Tibial nerve (tissue), 4 donors: ENCODE data around the gene DAPK2. TPM values are rescaled to one million over a fixed set of nuclear protein-coding genes. Genes with fewer than 3 reads are reported as not detected.

ENCODE experiments used
- DNase-seq, 2 donors: peaks; one replicate each; pipeline ENCODE4 v3.0.0-alpha.2; 2019; ENCODE audit warnings: low spot score in 2 of 2
- H3K27ac ChIP-seq, 4 donors: fragments of 200-600 bp; sonication (generic) in 3 of 4; one replicate each; pipeline ENCODE4 v1.5.1; 2017 to 2019; ENCODE audit warnings: mild to moderate bottlenecking in 1 of 4
- H3K27me3 ChIP-seq, 2 donors: fragments of 200-600 bp; sonication (generic) in 1 of 2; one replicate each; pipeline versions ENCODE4 v1.5.1 to v1.6.0; 2017 to 2019
- H3K36me3 ChIP-seq, 3 donors: fragments of 200-600 bp; sonication (generic); one replicate each; pipeline ENCODE4 v1.5.1; 2018 to 2019
- H3K4me1 ChIP-seq, 4 donors: fragments of 200-600 bp; sonication (generic) in 3 of 4; one replicate each; pipeline ENCODE4 v1.5.1; 2017 to 2019
- H3K4me3 ChIP-seq, 4 donors: fragments of 200-600 bp; sonication (generic) in 3 of 4; one replicate each; pipeline ENCODE4 v1.5.1; 2017 to 2019; ENCODE audit warnings: mild to moderate bottlenecking in 1 of 4, moderate library complexity in 1 of 4
- H3K9me3 ChIP-seq, 4 donors: fragments of 200-600 bp; sonication (generic) in 3 of 4; one replicate each; pipeline ENCODE4 v1.5.1; 2017 to 2019
- EP300 ChIP-seq, 2 donors: sonication (generic); formaldehyde crosslinking; IDR thresholded peaks; one replicate each; pipeline ENCODE4 v1.6.1; 2017; ENCODE audit warnings: antibody characterized with exemption in 2 of 2, mild to moderate bottlenecking in 1 of 2
- POLR2A ChIP-seq, 2 donors: fragments of 450-650 bp; IDR thresholded peaks; one replicate each; pipeline ENCODE4 v1.6.1; 2017; ENCODE audit warnings: antibody characterized with exemption in 2 of 2, mild to moderate bottlenecking in 2 of 2, moderate library complexity in 2 of 2
- WGBS, 2 donors: methylation state at CpG; one replicate each; pipeline ENCODE4 v1.1.5; 2018; 5-methylcytosine and 5-hydroxymethylcytosine counted together
- total RNA-seq, 4 donors: library from RNA; depleted of rRNA; stranded (reverse); fragments of >200 nt; gene quantifications; one replicate each; pipeline ENCODE4 v1.1.0, GENCODE V29; 2016
- TF ChIP-seq, protein P1 (sequence below), 5 experiments: fragments of 200-600 bp in 3 of 5; fragments of 450-650 bp in 2 of 5; sonication (generic) in 3 of 5; IDR thresholded peaks; one replicate each; pipeline ENCODE4 v1.5.1; 2016 to 2019; ENCODE audit warnings: antibody characterized with exemption in 5 of 5, mild to moderate bottlenecking in 3 of 5, moderate library complexity in 2 of 5

DAPK2 gene
- total RNA-seq, 4 donors from 2014 or later: 28.9 to 75.9 (median 56.7) TPM

DNA sequence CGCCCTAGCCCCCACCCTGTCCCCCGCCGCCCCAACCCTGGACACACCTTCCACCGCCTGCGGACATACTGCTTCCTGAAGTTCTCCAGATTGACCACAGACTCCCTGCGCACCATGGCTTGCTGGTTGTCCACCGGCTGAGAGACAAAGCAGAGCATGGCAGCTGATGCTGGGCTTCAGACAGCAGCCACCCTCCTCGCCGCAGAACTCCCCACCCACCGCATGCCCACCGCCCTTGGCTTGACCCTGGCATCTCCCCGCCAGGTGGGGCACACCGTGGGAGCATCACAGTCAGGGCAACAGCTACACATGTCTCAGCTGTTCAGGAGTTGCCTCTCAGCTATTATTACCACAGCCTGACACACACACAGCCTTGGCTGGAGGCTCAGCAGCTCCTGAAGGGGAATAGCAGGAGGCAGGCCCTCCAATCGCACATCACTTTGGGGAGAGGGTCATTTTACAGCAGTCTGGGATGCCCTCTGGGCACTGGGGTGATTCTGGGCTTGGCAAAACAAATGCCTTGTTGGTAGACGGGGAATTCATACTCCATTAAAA lies 134.1 kb downstream of the DAPK2 start:
- DNase-seq: no peak
- Histone ChIP-seq H3K4me3 (no peak overlapping the region), H3K27ac (no peak overlapping the region), H3K9me3 (no peaks in the 10 kb centered on the region), H3K36me3 (no peaks in the 10 kb centered on the region), H3K27me3 (no peaks in the 10 kb centered on the region), H3K4me1 (peaks cover 0 to 46% (median 12%) of the 10 kb centered on the region in 4 donors)
- 79 to 84% methylated on average over 12 to 15 of the region's 15 CpGs for WGBS, 2 donors
- TF ChIP-seq, protein P1, sequence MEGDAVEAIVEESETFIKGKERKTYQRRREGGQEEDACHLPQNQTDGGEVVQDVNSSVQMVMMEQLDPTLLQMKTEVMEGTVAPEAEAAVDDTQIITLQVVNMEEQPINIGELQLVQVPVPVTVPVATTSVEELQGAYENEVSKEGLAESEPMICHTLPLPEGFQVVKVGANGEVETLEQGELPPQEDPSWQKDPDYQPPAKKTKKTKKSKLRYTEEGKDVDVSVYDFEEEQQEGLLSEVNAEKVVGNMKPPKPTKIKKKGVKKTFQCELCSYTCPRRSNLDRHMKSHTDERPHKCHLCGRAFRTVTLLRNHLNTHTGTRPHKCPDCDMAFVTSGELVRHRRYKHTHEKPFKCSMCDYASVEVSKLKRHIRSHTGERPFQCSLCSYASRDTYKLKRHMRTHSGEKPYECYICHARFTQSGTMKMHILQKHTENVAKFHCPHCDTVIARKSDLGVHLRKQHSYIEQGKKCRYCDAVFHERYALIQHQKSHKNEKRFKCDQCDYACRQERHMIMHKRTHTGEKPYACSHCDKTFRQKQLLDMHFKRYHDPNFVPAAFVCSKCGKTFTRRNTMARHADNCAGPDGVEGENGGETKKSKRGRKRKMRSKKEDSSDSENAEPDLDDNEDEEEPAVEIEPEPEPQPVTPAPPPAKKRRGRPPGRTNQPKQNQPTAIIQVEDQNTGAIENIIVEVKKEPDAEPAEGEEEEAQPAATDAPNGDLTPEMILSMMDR (IDR thresholded peaks at IDR 0.05): no peak
- no peak for TF ChIP-seq EP300 (IDR thresholded peaks at IDR 0.05)
- TF ChIP-seq POLR2A (IDR thresholded peaks at IDR 0.05): no peak

DNA sequence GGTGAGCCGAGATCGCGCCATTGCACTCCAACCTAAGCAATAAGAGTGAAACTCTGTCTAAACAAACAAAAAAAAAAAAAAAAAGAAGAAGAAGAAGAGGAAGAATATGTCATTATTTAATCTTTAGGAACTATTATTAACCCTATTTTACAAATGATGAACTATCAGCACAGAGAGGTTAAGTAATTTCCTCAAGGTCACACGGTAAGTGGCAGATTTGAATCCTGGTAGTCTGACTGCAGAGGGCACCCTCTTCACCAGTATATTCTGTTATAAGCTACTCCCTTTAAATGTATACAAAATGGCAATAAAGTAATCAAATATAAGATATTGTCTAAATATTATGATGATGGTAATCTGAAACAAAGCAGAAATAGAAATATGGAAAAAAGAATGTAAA lies 135.1 kb downstream of the DAPK2 start:
- H3K27me3 ChIP-seq: no peaks in the 10 kb centered on the region
- H3K36me3 ChIP-seq: no peaks in the 10 kb centered on the region
- no peak for TF ChIP-seq EP300 (IDR thresholded peaks at IDR 0.05)
- TF ChIP-seq POLR2A (IDR thresholded peaks at IDR 0.05): no peak
- peaks cover 0 to 36% (median 16%) of the 10 kb centered on the region in 4 donors for H3K4me1 ChIP-seq
- no peak overlapping the region for H3K4me3 ChIP-seq
- H3K9me3 ChIP-seq: no peaks in the 10 kb centered on the region
- WGBS, 2 donors: 76 to 82% methylated on average over 4 of the region's 4 CpGs
- no peak overlapping the region for H3K27ac ChIP-seq
- DNase-seq: no peak

DNA sequence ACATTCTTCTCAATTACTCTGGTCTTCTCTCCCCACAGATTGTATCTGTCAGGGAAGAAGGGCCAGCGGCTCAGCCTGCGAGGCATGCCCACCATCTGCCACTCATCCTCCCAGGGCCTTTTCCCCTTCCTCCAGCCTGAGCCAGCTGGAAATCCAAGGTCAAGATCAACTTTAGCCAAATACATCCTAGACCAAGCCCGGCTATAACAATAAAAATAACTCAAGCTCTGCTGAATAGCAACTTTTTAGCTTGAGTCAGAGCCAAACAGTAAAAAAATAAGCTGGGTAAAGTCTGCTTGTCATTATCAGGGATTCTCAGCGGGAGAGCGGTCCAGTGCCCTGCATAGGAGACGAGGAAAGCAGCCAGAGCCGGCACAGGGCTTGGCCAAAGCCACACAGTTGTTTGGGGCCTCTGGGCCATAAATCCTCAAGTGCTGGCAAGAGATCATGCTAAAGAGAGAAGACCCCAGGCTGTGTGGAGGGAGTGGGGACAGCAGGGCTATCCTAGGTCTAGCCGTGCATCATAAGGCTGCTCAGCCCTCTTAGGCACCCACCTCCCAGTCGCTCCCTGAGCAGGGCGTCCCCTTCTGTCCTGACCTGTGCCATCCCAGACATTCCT lies 136.4 kb downstream of the DAPK2 start:
- no peaks in the 10 kb centered on the region for H3K9me3 ChIP-seq
- no peaks in the 10 kb centered on the region for H3K36me3 ChIP-seq
- DNase-seq: no peak
- peak overlapping the region in 2 of 4 donors; percentile 70 to 80 for H3K27ac ChIP-seq
- TF ChIP-seq, protein P1 (IDR thresholded peaks at IDR 0.05): no peak
- no peak for TF ChIP-seq POLR2A (IDR thresholded peaks at IDR 0.05)
- no peak for TF ChIP-seq EP300 (IDR thresholded peaks at IDR 0.05)
- H3K4me1 ChIP-seq: peaks cover 0 to 25% (median 16%) of the 10 kb centered on the region in 4 donors
- H3K27me3 ChIP-seq: no peaks in the 10 kb centered on the region
- no peak overlapping the region for H3K4me3 ChIP-seq
- WGBS, 2 donors: 25 to 29% methylated on average over 10 of the region's 10 CpGs

DNA sequence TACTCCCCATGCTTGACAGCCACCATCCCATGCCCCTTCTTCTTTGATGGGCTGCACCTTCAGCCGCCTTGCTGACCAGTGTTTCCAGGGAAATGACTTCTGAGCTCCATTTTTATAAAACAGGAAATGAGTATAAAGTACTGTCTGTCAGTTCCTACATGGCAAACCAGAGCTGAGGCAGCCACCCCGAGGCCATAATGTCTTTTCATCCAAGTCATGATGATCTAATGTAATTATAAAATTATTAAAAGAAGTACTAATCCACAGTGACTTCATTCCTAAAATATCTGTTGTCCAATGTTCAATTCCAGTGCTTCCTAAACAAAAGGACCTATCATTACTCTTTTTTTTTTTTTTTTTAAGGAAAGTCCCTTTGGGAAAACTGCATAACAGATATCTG lies 137.3 kb downstream of the DAPK2 start:
- no peak for DNase-seq
- no peaks in the 10 kb centered on the region for H3K27me3 ChIP-seq
- H3K4me1 ChIP-seq: peaks cover 0 to 25% (median 16%) of the 10 kb centered on the region in 4 donors
- H3K4me3 ChIP-seq: no peak overlapping the region
- H3K27ac ChIP-seq: peak overlapping the region in 2 of 4 donors; percentile 72 to 80
- H3K36me3 ChIP-seq: no peaks in the 10 kb centered on the region
- WGBS, 2 donors: 30 to 41% methylated on average over 2 of the region's 2 CpGs
- no peaks in the 10 kb centered on the region for H3K9me3 ChIP-seq
- TF ChIP-seq, protein P1 (IDR thresholded peaks at IDR 0.05): no peak
- no peak for TF ChIP-seq POLR2A (IDR thresholded peaks at IDR 0.05)
- TF ChIP-seq EP300 (IDR thresholded peaks at IDR 0.05): no peak

DNA sequence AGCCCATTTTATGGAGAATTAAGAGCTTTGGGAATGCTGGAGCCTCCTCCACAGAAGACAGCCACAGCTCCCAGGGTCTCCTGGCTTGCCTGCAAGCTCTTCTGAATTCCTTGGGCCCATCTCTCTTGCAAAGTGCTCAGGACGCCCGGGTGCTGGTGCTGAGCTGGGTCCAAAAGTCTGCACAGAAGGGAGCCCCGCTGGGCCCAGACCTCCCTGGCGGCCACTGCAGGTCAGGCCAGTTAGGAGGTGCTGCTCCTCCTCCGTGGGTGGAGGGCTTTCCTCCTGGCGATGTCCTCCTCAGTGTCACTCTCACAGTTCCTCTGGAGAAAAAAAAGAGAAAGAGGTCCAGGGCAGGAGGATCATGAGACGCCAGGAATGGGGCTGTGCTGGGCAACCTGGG lies 138.0 kb downstream of the DAPK2 start:
- Histone ChIP-seq H3K27ac (peak overlapping the region in 2 of 4 donors; percentile 72 to 80), H3K9me3 (no peaks in the 10 kb centered on the region), H3K4me1 (peaks cover 0 to 25% (median 16%) of the 10 kb centered on the region in 4 donors), H3K36me3 (no peaks in the 10 kb centered on the region), H3K4me3 (no peak overlapping the region), H3K27me3 (no peaks in the 10 kb centered on the region)
- TF ChIP-seq POLR2A (IDR thresholded peaks at IDR 0.05): no peak
- TF ChIP-seq, protein P1 (IDR thresholded peaks at IDR 0.05): no peak
- no peak for TF ChIP-seq EP300 (IDR thresholded peaks at IDR 0.05)
- no peak for DNase-seq
- WGBS, 2 donors: 88 to 94% methylated on average over 7 of the region's 7 CpGs
